Measurements from ENCODE around the gene MRPS35. TPM values are rescaled to one million over a fixed set of nuclear protein-coding genes. Genes with fewer than 3 reads are reported as not detected.

The MRPS35 gene
- total RNA-seq, 4 donors from 2014 or later, result 36.6 to 52.3 (median 48.8) TPM

DNA sequence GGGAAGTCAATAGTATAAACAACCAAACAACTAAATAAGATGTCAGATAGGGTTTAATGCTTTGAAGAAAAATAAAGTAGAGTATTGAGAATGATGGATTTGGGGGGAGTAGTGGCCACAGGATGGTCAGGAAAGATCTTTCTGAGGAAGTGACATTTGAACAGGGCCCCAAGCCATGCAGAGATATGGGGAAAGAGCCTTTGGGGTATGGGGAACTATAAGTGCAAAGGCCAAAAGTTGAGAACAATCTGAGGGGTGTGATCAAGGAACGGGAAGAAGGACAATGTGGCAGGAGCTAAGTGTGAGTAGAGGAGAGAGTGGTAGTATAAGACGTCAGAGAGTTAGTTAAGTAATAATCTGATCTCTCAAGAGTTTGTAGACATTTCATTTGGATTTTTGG, 1.3 kb downstream of the MRPS35 start:
- TF ChIP-seq EP300 (IDR thresholded peaks at IDR 0.05) (no peak), POLR2A (IDR thresholded peaks at IDR 0.05) (no peak), POLR2AphosphoS5 (IDR thresholded peaks at IDR 0.05) (no peak)
- TF ChIP-seq, protein P1, sequence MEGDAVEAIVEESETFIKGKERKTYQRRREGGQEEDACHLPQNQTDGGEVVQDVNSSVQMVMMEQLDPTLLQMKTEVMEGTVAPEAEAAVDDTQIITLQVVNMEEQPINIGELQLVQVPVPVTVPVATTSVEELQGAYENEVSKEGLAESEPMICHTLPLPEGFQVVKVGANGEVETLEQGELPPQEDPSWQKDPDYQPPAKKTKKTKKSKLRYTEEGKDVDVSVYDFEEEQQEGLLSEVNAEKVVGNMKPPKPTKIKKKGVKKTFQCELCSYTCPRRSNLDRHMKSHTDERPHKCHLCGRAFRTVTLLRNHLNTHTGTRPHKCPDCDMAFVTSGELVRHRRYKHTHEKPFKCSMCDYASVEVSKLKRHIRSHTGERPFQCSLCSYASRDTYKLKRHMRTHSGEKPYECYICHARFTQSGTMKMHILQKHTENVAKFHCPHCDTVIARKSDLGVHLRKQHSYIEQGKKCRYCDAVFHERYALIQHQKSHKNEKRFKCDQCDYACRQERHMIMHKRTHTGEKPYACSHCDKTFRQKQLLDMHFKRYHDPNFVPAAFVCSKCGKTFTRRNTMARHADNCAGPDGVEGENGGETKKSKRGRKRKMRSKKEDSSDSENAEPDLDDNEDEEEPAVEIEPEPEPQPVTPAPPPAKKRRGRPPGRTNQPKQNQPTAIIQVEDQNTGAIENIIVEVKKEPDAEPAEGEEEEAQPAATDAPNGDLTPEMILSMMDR (IDR thresholded peaks at IDR 0.05), result no peak
- Histone ChIP-seq H3K4me3 (peak overlapping the region in 1 of 2 donors; percentile 85), H3K27ac (no peak overlapping the region), H3K36me3 (peaks cover 0 to 23% of the 10 kb centered on the region in 2 donors), H3K27me3 (no peaks in the 10 kb centered on the region), H3K9me3 (no peaks in the 10 kb centered on the region), H3K4me1 (peaks cover 0 to 35% (median 7%) of the 10 kb centered on the region in 3 donors)
- WGBS, 2 donors (ENCODE audit: low coverage in 1 of 2), result 60 to 64% methylated on average over 2 of the region's 2 CpGs
- ATAC-seq, result no peak

GRCh38 chr12:27723212-27723611, 12.6 kb downstream of the MRPS35 start:
- TF ChIP-seq POLR2AphosphoS5 (IDR thresholded peaks at IDR 0.05) (no peak), POLR2A (IDR thresholded peaks at IDR 0.05) (no peak), EP300 (IDR thresholded peaks at IDR 0.05) (no peak)
- TF ChIP-seq, protein P1 (IDR thresholded peaks at IDR 0.05), result no peak
- WGBS, 2 donors (ENCODE audit: low coverage in 1 of 2), result 60 to 69% methylated on average over 1 of the region's 1 CpG
- H3K36me3 ChIP-seq, result peaks cover 4 to 87% of the 10 kb centered on the region in 2 donors
- no peak overlapping the region for H3K4me3 ChIP-seq
- no peak overlapping the region for H3K27ac ChIP-seq
- H3K9me3 ChIP-seq, result no peaks in the 10 kb centered on the region
- no peaks in the 10 kb centered on the region for H3K27me3 ChIP-seq
- no peak for ATAC-seq
- H3K4me1 ChIP-seq, result no peaks in the 10 kb centered on the region

DNA sequence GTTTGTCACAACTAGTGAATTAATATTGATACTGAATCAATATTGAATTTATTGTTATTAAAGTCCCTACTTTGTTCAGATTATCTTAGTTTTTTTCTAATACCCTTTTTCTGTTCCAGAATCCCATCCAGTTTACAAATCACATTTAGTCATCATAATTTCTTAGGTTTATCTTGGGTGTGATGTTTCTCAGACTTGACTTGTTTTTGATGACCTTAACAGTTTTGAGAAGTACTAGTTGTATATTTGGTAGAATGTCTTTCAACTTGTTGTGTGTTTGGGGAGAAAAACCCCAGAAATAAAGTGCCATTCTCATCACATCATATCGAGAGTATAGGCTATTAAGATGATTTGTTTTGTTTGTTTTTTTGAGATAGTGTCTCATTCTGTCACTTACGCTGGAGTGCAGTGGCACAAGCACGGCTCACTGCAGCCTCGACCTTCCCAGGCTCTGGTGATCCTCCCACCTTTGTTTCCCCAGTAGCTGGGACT, 19.5 kb downstream of the MRPS35 start:
- Histone ChIP-seq H3K9me3 (no peaks in the 10 kb centered on the region), H3K4me1 (no peaks in the 10 kb centered on the region)

DNA sequence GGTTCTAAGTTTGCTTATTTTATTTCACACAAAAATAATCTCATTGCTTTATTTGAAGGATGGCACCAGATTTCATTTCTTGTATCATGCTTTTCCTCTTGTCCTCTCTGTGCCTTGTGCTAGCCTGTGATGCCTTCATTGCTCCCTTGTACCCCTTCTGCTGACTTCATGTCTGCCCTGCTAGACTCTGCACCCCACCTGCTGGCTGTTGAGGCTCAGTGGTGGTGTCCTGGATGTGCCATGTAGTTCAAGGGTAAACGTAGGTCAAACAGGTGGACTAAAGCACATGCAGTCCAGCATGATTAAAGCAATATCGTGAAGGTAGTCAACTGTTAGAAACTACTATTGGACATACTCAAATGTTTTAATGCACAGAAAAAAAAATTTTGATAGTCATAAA, 21.6 kb downstream of the MRPS35 start:
- Histone ChIP-seq H3K9me3 (no peaks in the 10 kb centered on the region), H3K27ac (no peak overlapping the region), H3K36me3 (peaks cover 0 to 69% of the 10 kb centered on the region in 2 donors), H3K4me1 (no peaks in the 10 kb centered on the region), H3K4me3 (no peak overlapping the region), H3K27me3 (no peaks in the 10 kb centered on the region)
- ATAC-seq, result no peak
- WGBS, 2 donors (ENCODE audit: low coverage in 1 of 2), result 42 to 74% methylated on average over 2 of the region's 2 CpGs
- TF ChIP-seq, protein P1 (IDR thresholded peaks at IDR 0.05), result peak in 1 of 4 experiments; percentile 11
- no peak for TF ChIP-seq EP300 (IDR thresholded peaks at IDR 0.05)

More for the DNA sequence above, 19.5 kb downstream of the MRPS35 start:
- peaks cover 0 to 69% of the 10 kb centered on the region in 2 donors for H3K36me3 ChIP-seq
- no peak overlapping the region for H3K27ac ChIP-seq
- TF ChIP-seq POLR2AphosphoS5 (IDR thresholded peaks at IDR 0.05), result no peak
- TF ChIP-seq, protein P1 (IDR thresholded peaks at IDR 0.05), result no peak
- no peak for TF ChIP-seq EP300 (IDR thresholded peaks at IDR 0.05)
- no peak for TF ChIP-seq POLR2A (IDR thresholded peaks at IDR 0.05)
- no peaks in the 10 kb centered on the region for H3K27me3 ChIP-seq
- ATAC-seq, result no peak
- WGBS, 2 donors (ENCODE audit: low coverage in 1 of 2), result 82 to 87% methylated on average over 4 of the region's 4 CpGs
- no peak overlapping the region for H3K4me3 ChIP-seq

DNA sequence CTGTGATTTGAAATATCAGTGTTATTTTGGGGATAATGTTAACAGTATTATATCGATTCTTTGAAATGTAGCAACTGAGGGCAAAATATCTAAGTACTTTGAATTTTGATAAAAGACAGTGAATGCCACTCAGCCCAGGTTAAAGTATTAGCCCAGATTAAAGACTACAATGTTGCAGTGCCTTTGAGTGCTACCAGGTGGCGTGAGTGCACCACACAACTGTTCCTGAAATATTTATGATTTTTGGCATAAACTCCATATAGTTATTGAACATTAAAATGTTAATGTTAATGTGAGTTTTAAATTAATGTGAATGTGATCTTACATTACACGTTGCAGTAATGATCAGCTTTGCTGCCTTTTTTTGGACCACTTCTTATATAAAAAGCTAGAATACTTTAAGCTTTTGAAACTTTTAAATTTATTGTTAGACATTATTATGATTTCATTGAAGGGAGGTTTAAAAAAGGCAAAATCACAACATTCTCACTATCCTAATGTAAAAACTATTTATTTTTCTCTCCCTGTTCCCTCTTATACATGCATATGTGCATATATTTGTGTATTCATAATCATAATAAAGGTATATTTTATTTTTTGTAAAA, 22.5 kb downstream of the MRPS35 start:
- H3K27ac ChIP-seq, result no peak overlapping the region
- no peak for ATAC-seq
- WGBS, 2 donors (ENCODE audit: low coverage in 1 of 2), result 34 to 43% methylated on average over 3 of the region's 3 CpGs
- no peaks in the 10 kb centered on the region for H3K27me3 ChIP-seq
- TF ChIP-seq POLR2A (IDR thresholded peaks at IDR 0.05), result no peak
- TF ChIP-seq, protein P1 (IDR thresholded peaks at IDR 0.05), result peak; percentile 60 to 90 (median 78)
- H3K4me1 ChIP-seq, result no peaks in the 10 kb centered on the region
- no peaks in the 10 kb centered on the region for H3K9me3 ChIP-seq
- peaks cover 0 to 75% of the 10 kb centered on the region in 2 donors for H3K36me3 ChIP-seq
- H3K4me3 ChIP-seq, result no peak overlapping the region

Measured in gastroesophageal sphincter (tissue), 4 donors.